ENCODE measurements around the gene EHD1. TPM values are rescaled to one million over a fixed set of nuclear protein-coding genes. Genes with fewer than 3 reads are reported as not detected.
A peak's percentile ranks its signal among the peaks of the same experiment; 100 is the strongest.

EHD1 gene
- total and polyA plus RNA-seq, 9 of the 15 experiments (the other 6 are each of a cell fraction or from before 2014, with no cell fraction given), result 0.46 to 65.0 (median 16.4) TPM

GRCh38 chr11:64859542-64860414 is 18.6 kb downstream of the EHD1 start:
- in situ Hi-C loops (cut with MboI), result no loop called here
- no peak for FAIRE-seq
- DNase-seq (ENCODE audit: extremely low read depth in 1 of 4, low spot score in 3 of 4), result no peak

More at GRCh38 chr11:64859542-64860414, 18.6 kb downstream of the EHD1 start:
- H3K4me2 ChIP-seq (ENCODE audit: insufficient read depth, low read length), result no peak overlapping the region
- BruUV-seq (replicated peaks), result no TSS peak
- no peak overlapping the region for H3K4me3 ChIP-seq
- no peaks in the 10 kb centered on the region for H3K9me3 ChIP-seq (replicated peaks; ENCODE audit: control insufficient read depth, insufficient read depth, low read depth, low read length)
- no peaks in the 10 kb centered on the region for H3K27me3 ChIP-seq (ENCODE audit: control insufficient read depth in 2 of 2, insufficient read depth in 2 of 2, low read length in 2 of 2)
- H3K79me2 ChIP-seq (ENCODE audit: control insufficient read depth, insufficient read depth, low read length), result peaks cover 40% of the 10 kb centered on the region
- H3K27ac ChIP-seq (ENCODE audit: extremely low read depth, low read depth, low read length), result no peak overlapping the region
- no peaks in the 10 kb centered on the region for H3K9me1 ChIP-seq (ENCODE audit: control insufficient read depth, insufficient read depth, low read length)
- no peak for ATAC-seq
- peaks cover 28 to 56% of the 10 kb centered on the region in 2 experiments for H3K4me1 ChIP-seq (replicated peaks in 1 of 2; ENCODE audit: control insufficient read depth in 2 of 2, insufficient read depth in 2 of 2, low read length in 2 of 2)
- H2AFZ ChIP-seq (ENCODE audit: low read depth, low read length), result no peak overlapping the region
- H3K9ac ChIP-seq (ENCODE audit: insufficient read depth in 1 of 2, low read depth in 2 of 2, low read length in 2 of 2), result peak overlapping the region in 1 of 2 experiments; percentile 26; a peak in 1 of 4 replicates
- no peaks in the 10 kb centered on the region for H4K20me1 ChIP-seq (replicated peaks; ENCODE audit: control insufficient read depth, insufficient read depth, low read length)
- WGBS (ENCODE audit: insufficient coverage, low coverage, missing lambda C conversion rate), result 93% methylated on average over 28 of the region's 33 CpGs
- ChIA-PET CTCF (ENCODE audit: low intra/inter-chr PET ratio) (no interaction called here), POLR2A (interaction anchor here (0.6 to 2.6 kb wide), 5 partner anchors 10 to 1188 kb away, joined by 3 to 8 read pairs (median 5); no protein-coding TSS in a partner anchor)
- H3K36me3 ChIP-seq (ENCODE audit: control insufficient read depth, insufficient read depth, low read length), result peaks cover 49% of the 10 kb centered on the region; the same call in 2 of the 3 replicates
- intact Hi-C loops (cut with micrococcal nuclease), result no loop called here
- TF ChIP-seq ZBTB33 (CRISPR knock-in tag; IDR thresholded peaks at IDR 0.05) (0 out of 2 replicates have a peak, but pooled peaks have one; percentile 26), ZNF274 (IDR thresholded peaks at IDR 0.05; ENCODE audit: borderline replicate concordance, low read depth, low read length) (no peak), MLX (CRISPR knock-in tag; conservative IDR thresholded peaks at IDR 0.05) (no peak), HNRNPH1 (optimal IDR thresholded peaks at IDR 0.05; ENCODE audit: low read depth, low read length) (no peak)

All from K562 (cell line).